Subcutaneous abdominal adipose tissue (tissue), 5 donors: ENCODE results near the gene LSM7.

Experiments
- H3K27ac ChIP-seq: one replicate; pipeline ENCODE4 v1.7.0; 2013; ENCODE audit warnings: low read depth, mild to moderate bottlenecking, inconsistent platforms, low read length, moderate library complexity
- H3K27me3 ChIP-seq, 5 donors: one replicate each; pipeline ENCODE4 v1.7.0; 2013; ENCODE audit warnings: low read length in 5 of 5, inconsistent platforms in 1 of 5; ENCODE audit not compliant: control insufficient read depth in 5 of 5, insufficient read depth in 4 of 5
- H3K36me3 ChIP-seq, 5 donors: one replicate each; pipeline ENCODE4 v1.7.0; 2013; ENCODE audit warnings: low read length in 5 of 5; ENCODE audit not compliant: control insufficient read depth in 5 of 5, insufficient read depth in 5 of 5
- H3K4me1 ChIP-seq, 5 donors: one replicate each; pipeline ENCODE4 v1.7.0; 2013; ENCODE audit warnings: low read length in 5 of 5, mild to moderate bottlenecking in 3 of 5, moderate library complexity in 1 of 5; ENCODE audit not compliant: control insufficient read depth in 5 of 5, insufficient read depth in 5 of 5
- H3K4me3 ChIP-seq, 5 donors: one replicate each; pipeline ENCODE4 v1.7.0; 2013; ENCODE audit warnings: low read length in 5 of 5, low read depth in 1 of 5
- H3K9ac ChIP-seq, 5 donors: one replicate each; pipeline ENCODE4 v1.7.0; 2013; ENCODE audit warnings: low read length in 5 of 5, mild to moderate bottlenecking in 4 of 5, moderate library complexity in 3 of 5
- H3K9me3 ChIP-seq, 5 donors: one replicate each; pipeline ENCODE4 v1.7.0; 2013; ENCODE audit warnings: low read length in 5 of 5; ENCODE audit not compliant: control insufficient read depth in 5 of 5
- donor health status: healthy.
- donor health status: healthy.
- donor health status: healthy.
- donor health status: healthy.
- donor health status: healthy.

Gene LSM7

GRCh38 chr19:2328401-2329148 is at the start of gene LSM7, which contains the start of gene SPPL2B:
Gene LSM7 (minus strand): TSS chr19:2328586. CDS start chr19:2328566, 20 bp downstream.
Gene SPPL2B (plus strand): TSS chr19:2328684. CDS start chr19:2328710, 26 bp downstream.
- H3K27ac ChIP-seq = peak within 1 kb of the TSS; percentile 72
- peak within 1 kb of the TSS; percentile 90 to 97 (median 91) for H3K4me3 ChIP-seq
- H3K9me3 ChIP-seq = no peaks in the 10 kb centered on the region
- peaks cover 0 to 19% (median 18%) of the 10 kb centered on the region in 5 donors for H3K36me3 ChIP-seq
- peak within 1 kb of the TSS; percentile 56 to 92 (median 91) for H3K9ac ChIP-seq
- peaks cover 9 to 57% (median 50%) of the 10 kb centered on the region in 5 donors for H3K4me1 ChIP-seq
- H3K27me3 ChIP-seq = no peaks in the 10 kb centered on the region

- Histone ChIP-seq H3K9me3 (peaks cover 2 to 7% (median 4%) of the 10 kb centered on the region in 5 donors), H3K36me3 (no peaks in the 10 kb centered on the region), H3K27ac (no peak overlapping the region), H3K4me3 (no peak overlapping the region), H3K27me3 (peaks cover 0 to 9% (median 0%) of the 10 kb centered on the region in 5 donors), H3K9ac (no peak overlapping the region), H3K4me1 (peaks cover 0 to 7% (median 0%) of the 10 kb centered on the region in 5 donors)
Measured at GRCh38 chr19:2376784-2377519, 48.6 kb upstream of the LSM7 start.

- Histone ChIP-seq H3K4me3 (no peak overlapping the region), H3K4me1 (peaks cover 0 to 7% (median 0%) of the 10 kb centered on the region in 5 donors), H3K9me3 (peaks cover 0 to 1% (median 1%) of the 10 kb centered on the region in 5 donors), H3K27me3 (peaks cover 0 to 11% (median 0%) of the 10 kb centered on the region in 5 donors), H3K9ac (no peak overlapping the region), H3K27ac (no peak overlapping the region), H3K36me3 (no peaks in the 10 kb centered on the region)
Measured at GRCh38 chr19:2375353-2376121, 47.2 kb upstream of the LSM7 start.

GRCh38 chr19:2374808-2375207 is 46.4 kb upstream of the LSM7 start:
- H3K27ac ChIP-seq = no peak overlapping the region
- H3K4me1 ChIP-seq = peaks cover 0 to 7% (median 0%) of the 10 kb centered on the region in 5 donors
- H3K36me3 ChIP-seq = no peaks in the 10 kb centered on the region
- no peak overlapping the region for H3K4me3 ChIP-seq
- peaks cover 0 to 3% (median 0%) of the 10 kb centered on the region in 5 donors for H3K9me3 ChIP-seq
- peaks cover 0 to 11% (median 0%) of the 10 kb centered on the region in 5 donors for H3K27me3 ChIP-seq
- H3K9ac ChIP-seq = no peak overlapping the region

- Histone ChIP-seq H3K27me3 (peaks cover 0 to 11% (median 0%) of the 10 kb centered on the region in 5 donors), H3K9ac (no peak overlapping the region), H3K36me3 (no peaks in the 10 kb centered on the region), H3K9me3 (peaks cover 0 to 6% (median 0%) of the 10 kb centered on the region in 5 donors), H3K4me1 (peaks cover 0 to 7% (median 0%) of the 10 kb centered on the region in 5 donors), H3K27ac (no peak overlapping the region), H3K4me3 (no peak overlapping the region)
Measured at GRCh38 chr19:2372076-2372612, 43.8 kb upstream of the LSM7 start.

- Histone ChIP-seq H3K27ac (no peak overlapping the region), H3K27me3 (peaks cover 0 to 11% (median 0%) of the 10 kb centered on the region in 5 donors), H3K9ac (no peak overlapping the region), H3K4me3 (no peak overlapping the region), H3K36me3 (no peaks in the 10 kb centered on the region), H3K4me1 (peaks cover 0 to 5% (median 0%) of the 10 kb centered on the region in 5 donors), H3K9me3 (peaks cover 0 to 8% (median 0%) of the 10 kb centered on the region in 5 donors)
Measured at GRCh38 chr19:2371656-2372055, 43.3 kb upstream of the LSM7 start.

- no peak overlapping the region for H3K4me3 ChIP-seq
- no peak overlapping the region for H3K27ac ChIP-seq
- peaks cover 17 to 36% (median 29%) of the 10 kb centered on the region in 5 donors for H3K27me3 ChIP-seq
- H3K9me3 ChIP-seq = peaks cover 0 to 8% (median 0%) of the 10 kb centered on the region in 5 donors
- H3K36me3 ChIP-seq = no peaks in the 10 kb centered on the region
- H3K9ac ChIP-seq = no peak overlapping the region
- H3K4me1 ChIP-seq = no peaks in the 10 kb centered on the region
Measured at GRCh38 chr19:2365201-2365970, 37.0 kb upstream of the LSM7 start.

- Histone ChIP-seq H3K36me3 (no peaks in the 10 kb centered on the region), H3K9me3 (peaks cover 0 to 3% (median 0%) of the 10 kb centered on the region in 5 donors), H3K27me3 (peaks cover 17 to 36% (median 32%) of the 10 kb centered on the region in 5 donors), H3K27ac (no peak overlapping the region), H3K4me3 (no peak overlapping the region), H3K9ac (no peak overlapping the region), H3K4me1 (no peaks in the 10 kb centered on the region)
Measured at GRCh38 chr19:2363419-2363818, 35.0 kb upstream of the LSM7 start.

- Histone ChIP-seq H3K9me3 (peaks cover 0 to 3% (median 0%) of the 10 kb centered on the region in 5 donors), H3K27ac (no peak overlapping the region), H3K4me1 (no peaks in the 10 kb centered on the region), H3K36me3 (no peaks in the 10 kb centered on the region), H3K27me3 (peaks cover 17 to 36% (median 32%) of the 10 kb centered on the region in 5 donors), H3K9ac (no peak overlapping the region), H3K4me3 (no peak overlapping the region)
Measured at GRCh38 chr19:2362970-2363300, 34.5 kb upstream of the LSM7 start.
